Pericardium fibroblast (primary cell): Measurements from ENCODE around the gene CELF6. TPM values are rescaled to one million over a fixed set of nuclear protein-coding genes. Genes with fewer than 3 reads are reported as not detected.

Experiments used
- total RNA-seq: library from RNA; depleted of rRNA; stranded (reverse); fragments of >200 nt; gene quantifications from 2 replicates; pipeline ENCODE4 v1.2.3, GENCODE V29; 2015

CELF6 gene
- total RNA-seq: 0.23 and 0.43 TPM in 2 replicates

DNA sequence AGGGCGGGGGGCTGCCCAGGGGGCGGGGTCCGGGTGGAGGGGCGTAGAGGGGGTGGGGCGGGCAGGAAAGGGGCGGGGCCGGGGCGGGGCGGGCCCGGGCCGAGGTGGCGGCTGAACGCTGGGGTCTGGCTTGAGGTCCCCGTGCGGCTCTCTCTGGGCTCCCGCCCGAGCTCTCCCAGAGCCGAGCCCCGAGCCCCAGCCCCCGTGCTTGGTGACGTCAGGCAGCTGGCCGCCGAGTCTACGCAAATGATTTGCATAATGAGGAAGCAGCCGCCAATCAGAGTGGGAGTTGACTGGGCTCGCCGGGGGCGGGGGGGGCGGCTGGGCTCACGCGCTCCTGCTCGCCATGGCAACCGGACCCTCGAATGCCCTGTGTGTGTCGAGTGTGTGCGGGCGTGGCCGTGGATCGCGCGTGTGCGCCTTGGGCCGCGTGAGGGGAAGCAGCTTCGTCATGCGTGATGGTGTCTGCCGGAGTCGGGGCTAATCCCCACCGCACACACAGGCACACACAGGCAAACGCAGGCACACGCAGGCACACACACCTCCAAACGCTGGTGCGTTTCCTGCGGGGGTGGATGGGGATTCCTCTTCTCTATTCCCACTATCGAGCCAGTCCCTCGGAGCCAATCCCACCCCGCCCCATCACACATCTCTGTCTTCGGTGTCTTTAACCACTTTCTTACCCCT is at the start of gene CELF6:
Gene CELF6 (minus strand): TSS at position 173 of the 687 bp plus-strand sequence. CDS start 283 bp downstream, outside the sequence.

DNA sequence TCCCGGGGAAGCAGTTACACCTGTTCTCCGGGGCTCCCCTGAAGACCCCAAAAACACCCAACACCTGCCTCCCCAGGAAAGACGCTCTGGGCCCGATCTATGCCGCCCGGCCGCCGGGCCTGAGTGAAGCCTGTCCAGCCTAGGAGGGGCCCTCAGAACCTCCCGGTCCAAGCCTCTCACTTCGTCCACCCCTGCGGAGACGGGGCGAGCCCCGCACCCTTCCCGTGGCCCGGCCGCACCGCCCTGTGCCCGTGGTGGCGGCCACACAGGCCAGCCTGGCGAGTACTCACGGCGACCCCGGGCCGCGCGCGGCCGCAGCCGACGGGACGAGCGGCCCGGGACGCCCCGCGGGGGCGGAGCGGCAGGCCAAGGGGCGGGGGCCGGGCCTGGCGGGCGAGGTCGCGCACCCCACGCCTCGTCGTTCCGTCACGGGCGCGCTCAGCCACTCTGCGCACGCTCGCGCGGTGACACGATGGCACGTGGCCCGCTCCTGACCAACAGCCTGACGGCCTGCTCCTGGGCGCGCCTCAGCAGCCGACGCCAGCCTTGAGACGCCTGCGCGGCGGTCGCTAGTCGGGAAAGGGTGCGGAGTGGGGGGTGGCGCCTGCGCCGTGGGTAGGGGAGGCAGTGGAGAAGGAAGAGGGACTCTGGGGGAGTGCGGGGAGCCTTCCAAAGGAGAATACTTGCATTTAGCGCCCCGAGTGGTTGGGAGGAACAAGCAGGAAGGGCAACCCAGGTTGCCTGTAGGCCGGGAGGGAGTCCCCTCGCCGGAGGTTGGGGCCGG is 47.6 kb downstream of the CELF6 start, which contains the start of gene PARP6:
Gene PARP6 (minus strand): TSS at position 342 of the 784 bp plus-strand sequence. CDS start 5,077 bp downstream, outside the sequence.

Other genes with a start within 250 kb of the CELF6 start
- 12.0 and 14.4 TPM in 2 replicates for gene MYO9A, start 202.0 kb downstream of the CELF6 start, total RNA-seq
- gene SENP8, start 201.8 kb downstream of the CELF6 start, total RNA-seq: 1.7 and 2.6 TPM in 2 replicates
- gene GRAMD2A, start 122.4 kb downstream of the CELF6 start, total RNA-seq: 0.12 and 0.26 TPM in 2 replicates
- 538 and 967 TPM in 2 replicates for gene PKM, start 89.0 kb downstream of the CELF6 start, total RNA-seq
- 23.3 and 39.4 TPM in 2 replicates for gene PARP6, start 47.6 kb downstream of the CELF6 start, total RNA-seq
- gene HEXA, start 55.9 kb upstream of the CELF6 start, total RNA-seq: 117 and 147 TPM in 2 replicates
- not detected in 2 replicates for gene TMEM202, start 78.1 kb upstream of the CELF6 start, total RNA-seq
- 26.3 and 34.9 TPM in 2 replicates for gene ARIH1, start 154.2 kb upstream of the CELF6 start, total RNA-seq